Measurements from ENCODE around the gene XYLT2.
A peak's percentile ranks its signal among the peaks of the same experiment; 100 is the strongest.

XYLT2 gene

DNA sequence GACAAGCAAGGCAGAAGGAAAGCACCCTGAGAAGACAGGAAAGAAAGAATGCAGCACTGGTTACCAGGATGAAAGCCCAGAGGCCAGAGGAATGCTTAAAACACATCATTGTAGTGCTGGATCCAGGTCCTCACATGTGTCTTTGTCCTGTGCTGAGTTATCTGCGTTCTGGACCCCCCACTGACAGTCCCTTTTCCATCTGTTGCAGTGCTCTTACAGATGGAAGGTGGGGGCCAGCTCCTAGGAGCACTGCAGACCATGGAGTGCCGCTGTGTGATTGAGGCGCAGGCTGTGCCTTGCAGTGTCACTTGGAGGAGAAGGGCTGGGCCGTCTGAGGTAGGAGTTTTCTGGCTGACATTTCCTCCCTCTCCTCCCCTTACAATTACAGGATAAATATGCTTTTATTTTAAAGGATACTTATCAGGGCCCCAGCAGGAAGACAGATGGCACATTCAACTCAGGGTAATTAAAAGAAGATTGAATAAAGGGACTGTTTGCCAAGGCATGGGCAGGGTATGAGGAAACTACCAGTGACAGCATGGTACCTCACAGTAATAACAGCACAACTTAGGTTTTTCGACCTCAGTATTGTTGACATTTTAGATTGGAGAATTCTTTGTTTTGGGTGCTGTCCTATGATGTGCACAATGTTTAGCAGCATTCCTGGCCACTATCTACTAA, 30.1 kb downstream of the XYLT2 start:
- TF ChIP-seq, protein P1, sequence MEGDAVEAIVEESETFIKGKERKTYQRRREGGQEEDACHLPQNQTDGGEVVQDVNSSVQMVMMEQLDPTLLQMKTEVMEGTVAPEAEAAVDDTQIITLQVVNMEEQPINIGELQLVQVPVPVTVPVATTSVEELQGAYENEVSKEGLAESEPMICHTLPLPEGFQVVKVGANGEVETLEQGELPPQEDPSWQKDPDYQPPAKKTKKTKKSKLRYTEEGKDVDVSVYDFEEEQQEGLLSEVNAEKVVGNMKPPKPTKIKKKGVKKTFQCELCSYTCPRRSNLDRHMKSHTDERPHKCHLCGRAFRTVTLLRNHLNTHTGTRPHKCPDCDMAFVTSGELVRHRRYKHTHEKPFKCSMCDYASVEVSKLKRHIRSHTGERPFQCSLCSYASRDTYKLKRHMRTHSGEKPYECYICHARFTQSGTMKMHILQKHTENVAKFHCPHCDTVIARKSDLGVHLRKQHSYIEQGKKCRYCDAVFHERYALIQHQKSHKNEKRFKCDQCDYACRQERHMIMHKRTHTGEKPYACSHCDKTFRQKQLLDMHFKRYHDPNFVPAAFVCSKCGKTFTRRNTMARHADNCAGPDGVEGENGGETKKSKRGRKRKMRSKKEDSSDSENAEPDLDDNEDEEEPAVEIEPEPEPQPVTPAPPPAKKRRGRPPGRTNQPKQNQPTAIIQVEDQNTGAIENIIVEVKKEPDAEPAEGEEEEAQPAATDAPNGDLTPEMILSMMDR (conservative IDR thresholded peaks at IDR 0.05; ENCODE audit: low read length), result no peak
- TF ChIP-seq EZH2phosphoT487 (IDR thresholded peaks at IDR 0.05; ENCODE audit: borderline replicate concordance), result no peak
- peaks cover 25% of the 10 kb centered on the region for H3K4me1 ChIP-seq (ENCODE audit: insufficient read depth, low read length, poor library complexity, severe bottlenecking)
- no peaks in the 10 kb centered on the region for H3K9me2 ChIP-seq (replicated peaks; ENCODE audit: low read depth, low read length)
- peak overlapping the region; percentile 18 for H3K4me2 ChIP-seq (ENCODE audit: low read depth, low read length, poor library complexity, severe bottlenecking)
- H3K9ac ChIP-seq (ENCODE audit: low read depth, low read length, poor library complexity, severe bottlenecking), result no peak overlapping the region
- no peak overlapping the region for H2AFZ ChIP-seq (ENCODE audit: low read length)
- peaks cover 28% of the 10 kb centered on the region for H3K79me2 ChIP-seq (ENCODE audit: insufficient read depth, low read length)
- no peaks in the 10 kb centered on the region for H4K20me1 ChIP-seq (ENCODE audit: insufficient read depth, low read length, poor library complexity, severe bottlenecking)
- H3K9me3 ChIP-seq (ENCODE audit: insufficient read depth, low read depth, low read length), result no peaks in the 10 kb centered on the region
- peaks cover 18% of the 10 kb centered on the region; the same call in 1 of the 2 replicates for H3K36me3 ChIP-seq (ENCODE audit: insufficient read depth, low read length)
- no peaks in the 10 kb centered on the region for H3F3A ChIP-seq (ENCODE audit: low read depth)
- no peaks in the 10 kb centered on the region for H3K27me3 ChIP-seq (ENCODE audit: insufficient read depth, low read length, poor library complexity, severe bottlenecking)
- H3K4me3 ChIP-seq (ENCODE audit: low read length, poor library complexity, severe bottlenecking), result no peak overlapping the region

DNA sequence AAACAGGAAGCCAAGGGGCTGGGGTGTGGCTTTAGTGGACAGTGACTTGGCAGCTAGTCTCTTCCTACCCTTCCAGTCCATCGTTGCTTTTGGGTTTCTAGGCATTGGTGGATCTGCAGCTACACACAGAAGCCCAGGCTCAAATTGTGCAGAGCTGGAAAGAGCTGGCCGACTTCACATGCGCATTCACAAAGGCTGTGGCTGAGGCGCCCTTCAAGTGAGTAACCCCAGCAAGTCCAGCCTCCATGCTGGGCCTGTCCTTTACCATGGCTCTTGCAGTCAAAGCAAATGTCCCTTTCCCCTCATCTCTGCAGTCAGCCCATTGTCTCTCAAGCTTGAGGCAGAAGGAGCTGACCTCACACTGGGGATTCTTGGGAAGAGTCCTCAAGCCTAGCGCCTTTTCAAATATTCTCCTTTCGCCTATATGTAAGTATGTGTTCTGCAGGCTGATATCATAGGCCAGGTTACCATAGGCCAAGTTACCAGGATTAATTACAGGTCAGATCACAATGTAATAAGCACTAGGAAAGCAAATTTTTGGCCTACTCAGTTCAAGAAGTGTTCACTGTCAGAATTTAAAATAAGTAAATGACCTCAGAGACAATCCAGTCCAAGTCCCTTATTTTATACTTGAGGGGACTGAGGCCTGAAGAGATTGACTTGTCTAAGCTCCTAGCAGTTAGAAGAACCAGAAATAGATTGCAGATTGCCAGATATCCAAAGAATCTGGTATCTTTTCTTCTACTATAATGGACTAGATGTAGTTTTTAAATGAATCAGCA, 33.6 kb downstream of the XYLT2 start:
- H3K9me2 ChIP-seq (replicated peaks; ENCODE audit: low read depth, low read length), result no peaks in the 10 kb centered on the region
- H3K4me3 ChIP-seq (ENCODE audit: low read length, poor library complexity, severe bottlenecking), result no peak overlapping the region
- peaks cover 53% of the 10 kb centered on the region; the same call in 1 of the 2 replicates for H3K36me3 ChIP-seq (ENCODE audit: insufficient read depth, low read length)
- H3K9me3 ChIP-seq (ENCODE audit: insufficient read depth, low read depth, low read length), result no peaks in the 10 kb centered on the region
- H3K4me2 ChIP-seq (ENCODE audit: low read depth, low read length, poor library complexity, severe bottlenecking), result no peak overlapping the region
- no peaks in the 10 kb centered on the region for H4K20me1 ChIP-seq (ENCODE audit: insufficient read depth, low read length, poor library complexity, severe bottlenecking)
- H3K9ac ChIP-seq (ENCODE audit: low read depth, low read length, poor library complexity, severe bottlenecking), result no peak overlapping the region
- no peaks in the 10 kb centered on the region for H3K79me2 ChIP-seq (ENCODE audit: insufficient read depth, low read length)
- no peaks in the 10 kb centered on the region for H3K4me1 ChIP-seq (ENCODE audit: insufficient read depth, low read length, poor library complexity, severe bottlenecking)
- TF ChIP-seq EZH2phosphoT487 (IDR thresholded peaks at IDR 0.05; ENCODE audit: borderline replicate concordance), result no peak
- TF ChIP-seq, protein P1 (conservative IDR thresholded peaks at IDR 0.05; ENCODE audit: low read length), result no peak
- H2AFZ ChIP-seq (ENCODE audit: low read length), result no peak overlapping the region
- no peaks in the 10 kb centered on the region for H3F3A ChIP-seq (ENCODE audit: low read depth)
- H3K27me3 ChIP-seq (ENCODE audit: insufficient read depth, low read length, poor library complexity, severe bottlenecking), result no peaks in the 10 kb centered on the region

DNA sequence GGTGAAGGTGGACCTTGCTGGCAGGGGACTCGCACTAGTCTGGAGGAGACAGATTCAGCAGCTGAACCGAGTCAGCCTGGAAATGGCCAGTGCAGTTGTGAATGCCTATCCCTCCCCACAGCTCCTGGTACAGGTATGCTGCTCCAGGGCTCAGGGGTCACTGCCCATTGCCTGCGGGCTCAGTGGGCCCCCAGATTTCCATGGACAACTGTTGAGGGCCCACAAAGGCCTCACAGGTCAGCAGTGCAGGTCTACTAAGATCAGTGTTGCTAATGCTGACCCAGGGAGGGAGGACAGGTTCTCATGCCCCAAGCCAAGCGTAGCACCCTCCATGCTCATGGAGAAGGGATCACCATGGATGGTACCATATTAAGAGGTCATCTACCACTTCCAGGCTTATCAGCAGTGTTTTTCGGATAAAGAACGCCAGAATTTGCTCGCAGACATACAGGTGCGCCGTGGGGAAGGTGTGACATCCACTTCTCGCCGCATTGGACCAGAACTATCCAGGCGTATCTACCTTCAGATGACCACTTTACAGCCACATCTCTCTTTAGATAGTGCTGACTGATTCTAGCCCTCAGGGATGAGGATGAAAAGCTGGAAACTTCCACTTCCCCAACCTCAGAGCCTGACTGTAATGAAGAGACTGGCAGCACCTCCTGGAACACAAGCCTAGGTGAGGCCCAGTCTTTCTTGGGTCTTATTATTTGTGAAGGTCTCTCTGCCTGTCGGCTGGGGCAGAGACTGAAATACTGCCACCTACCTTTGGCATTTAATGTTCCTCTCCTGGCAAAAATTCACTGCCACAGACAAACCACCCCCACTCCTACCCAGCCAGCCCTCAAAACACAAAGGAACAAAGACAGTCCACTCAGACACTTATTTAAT, 34.7 kb downstream of the XYLT2 start:
- Histone ChIP-seq H3K9ac (ENCODE audit: low read depth, low read length, poor library complexity, severe bottlenecking) (no peak overlapping the region), H3K9me2 (replicated peaks; ENCODE audit: low read depth, low read length) (no peaks in the 10 kb centered on the region), H3F3A (ENCODE audit: low read depth) (no peaks in the 10 kb centered on the region), H3K27me3 (ENCODE audit: insufficient read depth, low read length, poor library complexity, severe bottlenecking) (no peaks in the 10 kb centered on the region), H4K20me1 (ENCODE audit: insufficient read depth, low read length, poor library complexity, severe bottlenecking) (no peaks in the 10 kb centered on the region), H3K4me2 (ENCODE audit: low read depth, low read length, poor library complexity, severe bottlenecking) (no peak overlapping the region), H3K9me3 (ENCODE audit: insufficient read depth, low read depth, low read length) (no peaks in the 10 kb centered on the region), H3K4me3 (ENCODE audit: low read length, poor library complexity, severe bottlenecking) (no peak overlapping the region), H3K36me3 (ENCODE audit: insufficient read depth, low read length) (peaks cover 64% of the 10 kb centered on the region; the same call in 1 of the 2 replicates), H2AFZ (ENCODE audit: low read length) (no peak overlapping the region), H3K79me2 (ENCODE audit: insufficient read depth, low read length) (no peaks in the 10 kb centered on the region), H3K4me1 (ENCODE audit: insufficient read depth, low read length, poor library complexity, severe bottlenecking) (no peaks in the 10 kb centered on the region)
- TF ChIP-seq, protein P1 (conservative IDR thresholded peaks at IDR 0.05; ENCODE audit: low read length), result peak; percentile 38
- TF ChIP-seq EZH2phosphoT487 (IDR thresholded peaks at IDR 0.05; ENCODE audit: borderline replicate concordance), result no peak

Measured in Loucy (cell line).